Measurements from ENCODE around the gene MTRF1. TPM values are rescaled to one million over a fixed set of nuclear protein-coding genes. Genes with fewer than 3 reads are reported as not detected.

MTRF1 gene
- total and polyA plus RNA-seq, 2 of the 8 experiments (the other 6 are each of a cell fraction or from before 2014, with no cell fraction given) = 8.0 to 19.2 TPM

- no peak overlapping the region for H3K18ac ChIP-seq (ENCODE audit: extremely low read depth, low read length)
- no peak overlapping the region for H3K9ac ChIP-seq (replicated peaks in 1 of 4; ENCODE audit: extremely low read depth in 1 of 4, low read depth in 3 of 4, low read length in 3 of 4)
- no peaks in the 10 kb centered on the region for H3K36me3 ChIP-seq (ENCODE audit: control insufficient read depth in 2 of 4, insufficient read depth in 4 of 4, low read length in 3 of 4)
- no peak overlapping the region for H3K4me2 ChIP-seq (ENCODE audit: insufficient read depth in 1 of 2, low read depth in 2 of 2, low read length in 2 of 2)
- H3K9me3 ChIP-seq (ENCODE audit: insufficient read depth in 2 of 2, low read depth in 1 of 2, low read length in 1 of 2) = peaks cover 27% of the 10 kb centered on the region in 2 experiments
- no peaks in the 10 kb centered on the region for H3K79me2 ChIP-seq (ENCODE audit: control insufficient read depth in 1 of 2, insufficient read depth in 2 of 2, low read length in 2 of 2)
- no peak overlapping the region for H4K91ac ChIP-seq (replicated peaks; ENCODE audit: insufficient read length, low read length)
- H4K8ac ChIP-seq (ENCODE audit: extremely low read depth, insufficient read depth, low read length) = no peak overlapping the region
- no peak overlapping the region for H2AK5ac ChIP-seq (ENCODE audit: low read depth, low read length)
- H3K27ac ChIP-seq (ENCODE audit: low read depth, low read length) = no peak overlapping the region
- H3K14ac ChIP-seq (ENCODE audit: insufficient read length) = no peak overlapping the region
- H2BK5ac ChIP-seq (ENCODE audit: low read depth, low read length) = no peak overlapping the region
- H3K23ac ChIP-seq (ENCODE audit: insufficient read length) = no peak overlapping the region
- H2BK20ac ChIP-seq (ENCODE audit: low read length) = no peak overlapping the region
- no peak overlapping the region for H3K4me3 ChIP-seq (ENCODE audit: extremely low read depth in 1 of 4, insufficient read depth in 2 of 4, low read depth in 3 of 4, low read length in 4 of 4)
- CTCF ChIA-PET (ENCODE audit: partially characterized antibody) = interaction anchor here (2.3 kb wide), 1 partner anchor 27 kb away, joined by 8 read pairs; no protein-coding TSS in a partner anchor
- H3K4me1 ChIP-seq (replicated peaks in 1 of 4; ENCODE audit: control insufficient read depth in 3 of 4, insufficient read depth in 4 of 4, low read length in 3 of 4) = peaks cover 0 to 2% (median 0%) of the 10 kb centered on the region in 4 experiments; a peak in 1 of 7 replicates
- H3K79me1 ChIP-seq (ENCODE audit: low read depth, low read length) = no peaks in the 10 kb centered on the region
- H3K23me2 ChIP-seq (ENCODE audit: low read depth, low read length) = no peaks in the 10 kb centered on the region
- no peak overlapping the region for H3K56ac ChIP-seq (replicated peaks; ENCODE audit: insufficient read length, low read depth, low read length)
- DNase-seq (ENCODE audit: low read depth in 1 of 2, low spot score in 2 of 2) = no peak
- no peak overlapping the region for H2BK12ac ChIP-seq (ENCODE audit: low read depth, low read length)
- no peak overlapping the region for H3K4ac ChIP-seq (replicated peaks; ENCODE audit: insufficient read length, low read depth, low read length)
- no peaks in the 10 kb centered on the region for H3K27me3 ChIP-seq (replicated peaks in 1 of 4; ENCODE audit: control insufficient read depth in 3 of 4, extremely low read depth in 1 of 4, insufficient read depth in 3 of 4, low read length in 3 of 4)
- H2BK15ac ChIP-seq (ENCODE audit: low read length) = no peak overlapping the region
- POLR2A ChIA-PET (ENCODE audit: partially characterized antibody) = no interaction called here
- no peak overlapping the region for H2BK120ac ChIP-seq (replicated peaks; ENCODE audit: low read depth, low read length)
- H4K20me1 ChIP-seq (replicated peaks in 1 of 2; ENCODE audit: control insufficient read depth in 1 of 2, insufficient read depth in 2 of 2, low read length in 2 of 2) = no peaks in the 10 kb centered on the region
- 89% methylated on average over 6 of the region's 6 CpGs; no CpG with 5 or more reads in 1 of the 2 experiments for whole genome bisulfite sequencing, 2 experiments (ENCODE audit: extremely low coverage in 1 of 2, insufficient coverage in 1 of 2, insufficient read length in 1 of 2, insufficient replicate concordance in 2 of 2, low coverage in 1 of 2, low lambda C conversion rate in 2 of 2, missing lambda C conversion rate in 1 of 2)
- H4K5ac ChIP-seq (ENCODE audit: insufficient read length, low read depth, low read length) = no peak overlapping the region
- H2AFZ ChIP-seq (ENCODE audit: low read length) = no peak overlapping the region
- FAIRE-seq = no peak
- TF ChIP-seq RXRA (IDR thresholded peaks at IDR 0.05; ENCODE audit: insufficient read depth, low read depth, low read length) (no peak), CHD1 (IDR thresholded peaks at IDR 0.05; ENCODE audit: low read depth, low read length) (no peak), SP4 (IDR thresholded peaks at IDR 0.05; ENCODE audit: low read length) (no peak)
These were observed 8.3 kb upstream of the MTRF1 start for GRCh38 chr13:41271456-41272285.

Measured in H1 (cell line).